ENCODE measurements around the gene WIZ. TPM values are rescaled to one million over a fixed set of nuclear protein-coding genes. Genes with fewer than 3 reads are reported as not detected.

WIZ gene
- total RNA-seq, 2 experiments from 2014 or later: 28.4 to 29.3 TPM

DNA sequence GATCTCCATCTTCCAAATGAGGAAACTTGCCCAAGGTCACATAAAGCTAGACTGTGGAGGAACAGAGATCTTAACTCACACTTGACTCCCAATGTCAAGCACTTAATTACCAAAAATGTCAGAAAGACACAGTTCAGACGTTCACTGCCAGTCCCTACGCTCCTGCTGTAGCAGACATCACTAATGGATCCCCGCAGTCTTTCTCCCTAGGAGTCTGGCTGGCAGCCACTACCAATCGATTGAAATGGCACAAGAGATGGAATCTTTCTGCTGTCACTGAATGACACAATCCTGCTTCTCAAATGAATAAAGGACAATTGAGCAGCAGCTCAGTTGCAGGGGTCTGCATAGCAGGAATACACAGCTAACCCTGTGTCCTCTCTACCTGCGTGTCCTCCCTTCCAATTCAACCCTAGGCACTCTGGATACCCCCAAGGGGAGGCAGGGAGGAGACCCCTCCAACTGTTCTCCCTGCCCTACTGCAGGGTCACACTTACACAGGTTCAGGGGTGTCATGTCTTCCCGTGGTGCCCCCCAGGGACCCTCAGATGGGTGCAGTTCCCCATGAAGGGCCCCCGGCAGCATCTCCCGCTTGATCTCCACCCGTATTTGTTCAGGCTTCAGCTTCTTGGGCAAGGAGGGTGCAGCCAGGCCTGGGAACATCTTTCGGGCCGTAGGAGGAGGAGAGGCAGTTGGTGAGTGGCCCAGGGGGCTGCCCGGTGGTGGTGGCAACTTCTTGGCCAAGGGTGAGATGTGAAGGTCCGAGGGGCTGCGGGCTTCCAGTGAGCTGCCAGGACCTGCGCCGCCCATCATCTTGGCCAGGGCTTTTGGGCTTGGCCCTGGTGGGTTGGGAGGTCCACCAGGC is 23.0 kb downstream of the WIZ start:
- Mint-ChIP-seq H3K27me3 (no peaks in the 10 kb centered on the region), H3K4me3 (no peak overlapping the region), H3K9me3 (peaks cover 2% of the 10 kb centered on the region), H3K27ac (no peak overlapping the region), H3K36me3 (peaks cover 39% of the 10 kb centered on the region), H3K4me1 (peaks cover 18% of the 10 kb centered on the region)
- DNase-seq: no peak
- POLR2A ChIA-PET: no interaction called here
- ATAC-seq (ENCODE audit: low read depth): no peak

DNA sequence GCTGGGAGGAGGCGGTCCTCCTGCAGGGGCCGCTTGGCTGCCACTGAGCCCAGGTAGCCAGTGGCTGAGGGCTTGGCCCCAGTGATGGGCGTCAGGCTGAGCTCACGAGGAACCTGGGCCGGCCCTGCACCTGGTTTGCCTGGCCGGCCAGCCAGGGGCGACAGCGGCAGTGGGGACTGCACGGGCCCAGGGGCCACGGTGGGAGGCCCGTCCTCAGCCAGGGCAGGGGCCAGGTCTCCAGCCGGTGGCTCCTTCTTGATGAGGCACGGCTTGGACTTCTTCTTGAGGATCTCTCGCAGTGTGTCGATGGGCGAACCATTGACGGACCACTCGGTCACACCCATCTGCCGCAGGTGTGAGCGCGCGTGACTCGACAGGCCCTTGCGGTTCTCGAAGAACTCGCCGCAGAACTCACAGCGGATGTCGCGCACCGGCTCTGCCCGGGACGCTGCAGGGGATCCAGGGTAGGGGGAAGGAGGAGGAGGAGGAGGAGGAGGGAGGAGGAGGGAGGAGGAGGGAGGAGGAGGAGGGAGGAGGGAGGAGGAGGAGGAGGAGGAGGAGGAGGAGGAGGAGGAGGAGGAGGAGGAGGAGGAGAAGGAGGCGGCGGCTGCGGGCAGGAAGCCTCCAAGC is 24.3 kb downstream of the WIZ start:
- peaks cover 9% of the 10 kb centered on the region for H3K4me1 Mint-ChIP-seq
- H3K27ac Mint-ChIP-seq: no peak overlapping the region
- no peak overlapping the region for H3K4me3 Mint-ChIP-seq
- H3K9me3 Mint-ChIP-seq: peaks cover 2% of the 10 kb centered on the region
- no peaks in the 10 kb centered on the region for H3K27me3 Mint-ChIP-seq
- ATAC-seq (ENCODE audit: low read depth): no peak
- H3K36me3 Mint-ChIP-seq: peaks cover 39% of the 10 kb centered on the region
- no peak for DNase-seq
- POLR2A ChIA-PET: no interaction called here

DNA sequence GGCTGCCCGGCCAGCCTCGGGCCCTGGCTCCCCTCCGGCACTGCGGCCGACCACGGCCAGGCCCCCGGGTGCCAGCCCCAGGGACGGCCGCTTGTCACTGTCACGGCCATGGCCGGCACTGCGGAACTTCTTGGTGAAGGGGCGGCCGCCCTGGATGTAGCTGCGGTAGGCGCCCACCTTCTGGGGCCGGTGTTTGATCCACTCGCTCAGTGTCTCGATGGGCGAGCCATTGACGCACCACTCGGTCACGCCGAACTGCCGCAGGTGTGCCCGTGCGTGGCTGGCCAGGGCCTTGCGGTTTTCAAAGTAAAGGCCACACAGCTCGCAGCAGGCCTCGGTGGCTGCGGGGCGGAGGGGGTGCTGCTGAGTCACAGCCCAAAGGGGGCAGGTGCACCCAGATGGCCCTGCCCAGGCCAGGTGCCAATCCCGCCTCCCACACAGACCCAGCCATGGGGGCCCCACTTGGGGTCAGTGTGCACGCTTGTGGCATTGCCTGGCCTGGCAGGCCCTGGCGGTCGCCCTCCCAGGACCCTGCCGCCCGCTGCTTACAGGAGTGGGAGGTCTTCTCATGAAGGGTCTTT is 25.0 kb downstream of the WIZ start:
- peaks cover 39% of the 10 kb centered on the region for H3K36me3 Mint-ChIP-seq
- POLR2A ChIA-PET: no interaction called here

DNA sequence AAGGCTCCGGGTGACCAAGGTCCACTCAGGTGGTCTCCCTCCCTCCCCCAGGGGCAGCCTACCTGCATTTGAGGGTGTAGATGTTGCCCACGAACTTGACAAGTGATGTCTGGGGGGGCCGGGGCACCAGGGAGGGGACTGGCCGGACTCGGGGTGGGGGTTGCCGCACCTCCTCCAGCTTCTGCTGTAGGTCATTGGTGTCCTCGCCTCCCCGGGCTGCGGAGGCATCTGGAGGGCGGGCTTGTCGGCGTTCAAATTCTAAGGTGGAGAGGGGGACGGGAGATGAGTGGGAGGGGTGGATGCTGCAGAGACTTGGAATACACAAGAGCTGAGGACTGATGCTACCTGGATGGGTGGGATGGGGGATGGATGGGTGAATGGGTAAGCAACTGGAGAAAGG is 25.6 kb downstream of the WIZ start:
- H3K4me3 Mint-ChIP-seq: no peak overlapping the region
- no peak for ATAC-seq (ENCODE audit: low read depth)
- POLR2A ChIA-PET: no interaction called here

More for the DNA sequence above, 25.0 kb downstream of the WIZ start:
- ATAC-seq (ENCODE audit: low read depth) (no peak), DNase-seq (no peak)
- Mint-ChIP-seq H3K9me3 (peaks cover 2% of the 10 kb centered on the region), H3K4me3 (no peak overlapping the region), H3K27me3 (no peaks in the 10 kb centered on the region), H3K27ac (no peak overlapping the region), H3K4me1 (peaks cover 12% of the 10 kb centered on the region)

DNA sequence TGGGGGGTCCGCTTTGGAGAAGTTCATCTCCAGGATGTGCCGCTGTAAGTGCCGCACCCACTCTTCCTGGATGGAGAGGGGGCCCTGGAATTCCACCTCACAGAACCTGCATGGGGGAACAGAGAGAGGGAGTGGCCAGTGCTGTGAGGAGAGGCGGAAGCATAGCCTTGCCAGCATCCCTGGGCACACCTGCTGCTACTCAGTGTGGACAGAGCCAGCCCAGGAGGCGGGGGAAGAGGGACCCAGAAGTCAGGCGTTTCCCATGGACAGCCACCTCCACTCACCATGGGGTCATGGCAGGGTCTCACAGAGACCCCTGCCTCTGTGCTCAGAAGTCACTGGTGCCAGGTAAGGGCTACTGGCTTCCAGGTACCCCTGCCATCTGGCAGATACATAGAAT is 26.6 kb downstream of the WIZ start:
- no peak for ATAC-seq (ENCODE audit: low read depth)
- no peak for DNase-seq
- Mint-ChIP-seq H3K27ac (no peak overlapping the region), H3K4me1 (peaks cover 13% of the 10 kb centered on the region), H3K27me3 (no peaks in the 10 kb centered on the region), H3K4me3 (no peak overlapping the region), H3K36me3 (peaks cover 41% of the 10 kb centered on the region), H3K9me3 (peaks cover 2% of the 10 kb centered on the region)
- POLR2A ChIA-PET: no interaction called here

More for the DNA sequence above, 25.6 kb downstream of the WIZ start:
- H3K4me1 Mint-ChIP-seq: peaks cover 15% of the 10 kb centered on the region
- H3K9me3 Mint-ChIP-seq: peaks cover 2% of the 10 kb centered on the region
- peaks cover 39% of the 10 kb centered on the region for H3K36me3 Mint-ChIP-seq
- H3K27me3 Mint-ChIP-seq: no peaks in the 10 kb centered on the region
- no peak overlapping the region for H3K27ac Mint-ChIP-seq
- no peak for DNase-seq

DNA sequence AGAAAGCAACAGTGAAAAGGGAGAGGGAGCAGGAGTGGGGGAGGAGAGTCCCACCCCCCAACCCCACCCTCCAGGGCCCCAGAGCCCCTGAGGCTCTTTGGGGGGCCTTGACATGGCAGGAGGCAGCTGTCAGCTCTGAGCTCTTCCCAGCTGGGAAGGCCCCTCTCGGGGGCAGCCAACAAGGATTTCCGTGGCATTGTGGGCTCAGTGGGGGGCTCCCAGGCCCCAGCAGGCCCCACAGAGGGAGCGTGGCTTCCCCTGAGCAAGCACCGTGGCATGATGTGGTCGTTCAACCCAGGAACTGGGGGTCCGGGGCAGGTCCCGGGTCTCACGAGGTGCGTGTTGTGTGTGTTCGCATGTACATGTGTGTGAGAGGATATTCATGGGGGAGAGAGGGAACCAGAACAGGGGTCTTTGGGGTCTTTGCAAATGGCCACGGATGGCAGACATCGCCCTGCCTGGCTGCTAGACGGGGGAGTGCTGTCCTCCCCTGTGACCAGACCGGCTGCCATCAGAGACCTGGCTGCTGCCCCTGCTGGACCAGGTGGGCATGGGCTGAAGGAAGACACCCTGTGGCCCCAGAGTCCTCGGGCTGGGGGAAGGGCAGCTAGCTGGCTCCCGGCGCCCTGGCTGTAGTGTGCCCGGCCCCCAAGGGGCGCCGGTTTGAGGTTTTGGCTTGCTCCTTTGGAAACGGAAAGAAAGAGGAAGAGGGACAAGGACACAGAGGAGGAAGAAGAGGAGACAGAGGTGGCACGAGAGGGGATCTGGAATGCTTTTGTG is 27.3 kb downstream of the WIZ start:
- H3K4me3 Mint-ChIP-seq: no peak overlapping the region
- H3K36me3 Mint-ChIP-seq: peaks cover 41% of the 10 kb centered on the region
- no peak for DNase-seq
- POLR2A ChIA-PET: interaction anchor here (1.6 to 4.5 kb wide), 2 partner anchors 7 to 133 kb away, joined by 5 to 32 read pairs; no protein-coding TSS in a partner anchor
- peaks cover 19% of the 10 kb centered on the region for H3K4me1 Mint-ChIP-seq
- no peak for ATAC-seq (ENCODE audit: low read depth)
- peaks cover 2% of the 10 kb centered on the region for H3K9me3 Mint-ChIP-seq
- H3K27ac Mint-ChIP-seq: no peak overlapping the region
- H3K27me3 Mint-ChIP-seq: no peaks in the 10 kb centered on the region

DNA sequence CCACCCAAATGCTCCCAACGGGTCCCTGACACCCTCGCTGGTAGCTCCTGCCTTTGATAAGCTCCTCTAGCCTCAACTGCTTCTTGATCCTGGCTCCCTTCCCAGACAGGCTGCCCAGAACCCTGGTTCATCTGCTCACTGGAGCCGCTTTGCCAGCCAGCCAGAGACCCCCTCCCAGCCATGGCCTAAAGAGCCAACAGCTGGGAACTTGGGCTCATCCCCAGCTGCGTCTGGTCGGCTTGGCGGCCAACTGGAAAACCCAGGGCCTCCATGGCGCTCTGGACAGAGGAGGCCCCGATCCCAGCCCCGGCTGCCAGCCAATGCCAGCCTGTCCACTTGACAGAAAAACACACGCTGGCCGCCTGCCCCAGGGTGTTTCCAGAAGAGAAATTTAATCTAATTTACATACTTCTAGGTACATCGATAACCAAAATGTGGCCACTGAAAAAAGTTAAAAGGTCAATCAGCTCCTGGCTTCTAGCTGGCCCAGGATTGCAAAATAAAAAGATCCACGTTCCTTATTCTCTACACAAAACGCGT is 28.0 kb downstream of the WIZ start:
- Mint-ChIP-seq H3K27ac (no peak overlapping the region), H3K9me3 (peaks cover 2% of the 10 kb centered on the region), H3K4me3 (no peak overlapping the region), H3K36me3 (peaks cover 39% of the 10 kb centered on the region), H3K27me3 (no peaks in the 10 kb centered on the region), H3K4me1 (peaks cover 24% of the 10 kb centered on the region)
- POLR2A ChIA-PET: interaction anchor here (1.6 to 4.5 kb wide), 2 partner anchors 8 to 134 kb away, joined by 5 to 32 read pairs; no protein-coding TSS in a partner anchor
- no peak for ATAC-seq (ENCODE audit: low read depth)
- no peak for DNase-seq

DNA sequence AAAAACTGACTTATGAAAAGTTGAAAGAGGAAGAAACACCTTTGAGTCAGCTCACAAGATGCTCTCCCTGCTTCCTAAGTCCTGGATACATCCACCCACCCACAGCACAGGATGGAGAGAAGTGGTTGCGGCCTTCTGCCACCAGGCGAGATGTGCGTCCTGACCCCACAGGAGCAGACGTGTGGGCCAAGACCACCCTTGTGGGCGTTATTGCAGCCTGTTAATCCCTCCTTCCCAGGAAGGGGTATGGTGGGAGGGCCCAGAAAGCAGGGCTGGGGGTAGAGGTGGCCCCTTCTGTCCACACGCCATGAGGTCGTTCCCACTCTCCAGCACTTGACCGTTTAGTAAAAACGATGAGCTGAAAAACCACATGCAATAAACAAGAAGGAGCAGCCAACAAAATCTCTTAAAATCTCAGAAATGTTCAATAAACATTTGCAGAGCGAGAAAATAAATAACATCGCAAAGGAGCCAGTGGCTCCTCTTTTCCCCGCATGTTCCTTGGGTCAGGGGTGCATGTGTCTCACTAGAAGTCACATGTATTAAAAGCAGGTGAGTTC is 28.5 kb downstream of the WIZ start:
- Mint-ChIP-seq H3K36me3 (peaks cover 38% of the 10 kb centered on the region), H3K27ac (no peak overlapping the region), H3K4me3 (no peak overlapping the region), H3K4me1 (peaks cover 26% of the 10 kb centered on the region), H3K9me3 (peaks cover 2% of the 10 kb centered on the region), H3K27me3 (no peaks in the 10 kb centered on the region)
- no peak for DNase-seq
- ATAC-seq (ENCODE audit: low read depth): no peak
- POLR2A ChIA-PET: interaction anchor here (1.6 to 4.5 kb wide), 3 partner anchors 9 to 135 kb away, joined by 5 to 50 read pairs (median 32); no protein-coding TSS in a partner anchor

DNA sequence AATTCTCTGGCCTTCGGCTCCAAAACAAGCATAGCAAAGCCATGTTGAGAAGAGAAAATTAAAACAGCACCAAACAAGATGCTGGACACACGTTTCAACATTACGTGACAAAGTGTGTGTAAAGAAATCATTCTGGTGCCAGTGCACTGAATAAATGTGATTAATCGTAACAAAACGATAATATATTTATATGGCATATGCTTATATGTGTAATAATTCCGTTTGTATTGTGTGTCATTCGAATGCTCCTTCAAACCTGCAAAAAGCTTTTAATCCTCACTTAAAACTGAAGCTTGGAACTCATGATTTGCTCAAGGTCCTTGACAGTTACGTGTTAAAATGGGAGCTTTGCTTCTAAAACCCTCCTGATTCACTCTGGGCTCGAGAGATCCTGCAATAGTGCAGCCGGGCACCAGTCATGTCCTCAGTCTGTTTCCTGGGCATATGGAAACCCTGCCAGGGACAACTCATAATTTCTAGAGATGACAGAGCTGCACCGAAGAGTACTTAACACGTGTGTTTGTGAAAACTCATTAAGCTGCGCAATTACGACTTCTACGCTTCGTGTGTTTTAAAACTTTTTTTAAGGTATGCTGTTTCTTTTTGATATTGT is 30.2 kb downstream of the WIZ start:
- peaks cover 25% of the 10 kb centered on the region for H3K4me1 Mint-ChIP-seq
- no peak for DNase-seq
- H3K4me3 Mint-ChIP-seq: peak overlapping the region; percentile 98
- peak overlapping the region; percentile 100 for H3K27ac Mint-ChIP-seq
- H3K27me3 Mint-ChIP-seq: no peaks in the 10 kb centered on the region
- peaks cover 2% of the 10 kb centered on the region for H3K9me3 Mint-ChIP-seq
- no peak for ATAC-seq (ENCODE audit: low read depth)
- peaks cover 34% of the 10 kb centered on the region for H3K36me3 Mint-ChIP-seq
- POLR2A ChIA-PET: interaction anchor here (0.7 to 4.8 kb wide), 28 partner anchors 10 to 318 kb away, joined by 3 to 88 read pairs (median 6); partner anchors contain the start of genes AKAP8, BRD4, PGLYRP2 and RASAL3

DNA sequence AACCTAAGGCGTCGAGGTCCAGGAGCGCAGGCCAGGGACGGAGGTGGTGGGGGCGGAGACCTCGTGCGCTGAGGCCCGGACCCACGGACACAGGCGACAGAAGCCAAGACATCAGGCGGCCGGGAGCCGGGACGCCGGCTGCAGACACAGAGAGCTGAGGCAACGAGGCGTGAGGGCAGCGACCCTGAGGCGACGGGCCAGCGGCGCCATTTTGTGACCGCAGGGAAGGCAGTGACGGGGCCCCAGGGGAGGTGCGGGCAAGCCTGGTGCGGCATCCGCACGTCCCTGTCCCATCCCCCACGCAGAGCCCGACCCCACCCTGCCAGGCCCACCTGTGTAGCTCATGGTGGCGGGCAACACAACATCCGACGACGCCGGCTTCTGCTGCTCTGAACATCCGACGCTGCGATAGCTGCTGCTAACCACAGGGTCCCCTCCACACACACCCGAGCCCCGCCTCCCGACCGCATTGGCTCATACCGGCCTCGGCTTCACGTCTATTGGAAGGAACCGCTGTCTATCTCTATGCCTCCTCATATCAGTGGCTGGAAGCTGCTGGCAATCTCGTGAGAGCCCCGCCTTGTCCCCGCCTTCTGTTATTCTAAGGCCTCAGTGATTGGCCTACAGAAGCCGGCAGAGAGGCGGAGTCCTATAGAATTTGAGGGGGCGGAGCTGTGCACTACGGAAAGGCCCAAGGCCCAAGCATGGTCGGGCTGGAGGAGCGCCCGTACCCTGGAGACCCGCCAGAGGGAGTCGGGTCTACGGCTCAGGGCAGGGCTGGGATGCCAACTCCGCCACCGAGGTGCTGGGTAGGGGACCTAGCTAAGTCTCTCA is 31.0 kb downstream of the WIZ start, which contains the start of gene AKAP8L:
AKAP8L (minus strand) TSS at position 410 of the 834 bp plus-strand sequence; CDS start at position 345, 65 bp downstream.
- Mint-ChIP-seq H3K27ac (peak within 1 kb of the TSS; percentile 100), H3K36me3 (peaks cover 31% of the 10 kb centered on the region), H3K9me3 (peaks cover 2% of the 10 kb centered on the region), H3K4me1 (peaks cover 25% of the 10 kb centered on the region), H3K27me3 (no peaks in the 10 kb centered on the region), H3K4me3 (peak within 1 kb of the TSS; percentile 98)
- DNase-seq (peak; percentile 96), ATAC-seq (ENCODE audit: low read depth) (peak; percentile 94)
- POLR2A ChIA-PET: interaction anchor here (0.7 to 4.8 kb wide), 30 partner anchors 9 to 318 kb away, joined by 3 to 88 read pairs (median 4); partner anchors contain the start of genes AKAP8, BRD4, PGLYRP2 and RASAL3

DNA sequence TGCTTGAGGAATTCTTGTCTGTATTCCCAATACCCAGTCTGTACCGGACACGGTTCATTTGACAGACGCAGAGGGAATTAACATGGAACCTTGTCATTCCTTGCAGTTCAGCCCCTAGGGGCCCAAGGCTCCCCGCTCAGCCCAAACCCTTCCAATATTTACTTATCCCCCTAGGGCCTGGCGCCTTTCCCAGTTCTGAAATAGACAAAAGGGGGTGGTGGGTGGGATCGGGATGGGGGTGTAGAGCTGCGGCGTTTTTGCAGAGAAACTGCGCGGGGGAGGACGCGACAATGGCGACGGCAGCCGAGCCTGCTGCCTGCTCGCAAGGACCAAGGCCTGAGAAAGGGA is 31.6 kb downstream of the WIZ start:
- peaks cover 26% of the 10 kb centered on the region for H3K36me3 Mint-ChIP-seq
- peak overlapping the region; percentile 98 for H3K4me3 Mint-ChIP-seq
- no peaks in the 10 kb centered on the region for H3K27me3 Mint-ChIP-seq
- POLR2A ChIA-PET: interaction anchor here (0.7 to 4.8 kb wide), 22 partner anchors 8 to 142 kb away, joined by 3 to 88 read pairs (median 10); partner anchors contain the start of genes AKAP8, BRD4, RASAL3 and WIZ
- H3K4me1 Mint-ChIP-seq: peaks cover 30% of the 10 kb centered on the region
- peak overlapping the region; percentile 100 for H3K27ac Mint-ChIP-seq
- no peaks in the 10 kb centered on the region for H3K9me3 Mint-ChIP-seq
- ATAC-seq (ENCODE audit: low read depth) (no peak), DNase-seq (no peak)
